Uterus (tissue), 2 donors: Measurements from ENCODE around the gene PLXNC1.

Experiments
- CTCF ChIP-seq, 4 experiments: fragments of 200-600 bp in 2 of 4; fragments of 450-650 bp in 2 of 4; sonication (generic) in 2 of 4; IDR thresholded peaks; one replicate each; pipeline ENCODE4 v1.5.1; 2016 to 2019; ENCODE audit warnings: antibody characterized with exemption in 4 of 4, mild to moderate bottlenecking in 2 of 4, moderate library complexity in 1 of 4
- POLR2A ChIP-seq, 2 donors: fragments of 450-650 bp; IDR thresholded peaks; one replicate each; pipeline ENCODE4 v1.6.1; 2016; ENCODE audit warnings: antibody characterized with exemption in 2 of 2, mild to moderate bottlenecking in 1 of 2, moderate library complexity in 1 of 2

- TF ChIP-seq CTCF (IDR thresholded peaks at IDR 0.05) (no peak), POLR2A (IDR thresholded peaks at IDR 0.05) (no peak)
Observed at GRCh38 chr12:94228488-94228907, 80.1 kb downstream of the PLXNC1 start.
